DMS153 treated with DMSO at 0.1 percent for 48 hours (cell line): ENCODE measurements around the gene SNX33.

Experiments used
- DNase-seq: peaks from one replicate; lab custom pipeline; 2025; ENCODE audit not compliant: unreplicated experiment; lab: John Stamatoyannopoulos, UW

Gene SNX33

GRCh38 chr15:75640483-75641178 is 7.1 kb upstream of the SNX33 start:
- no peak for DNase-seq

GRCh38 chr15:75641179-75641503 is 6.6 kb upstream of the SNX33 start:
- DNase-seq, result no peak

- no peak for DNase-seq
Measured at GRCh38 chr15:75641603-75642002, 6.1 kb upstream of the SNX33 start.

- DNase-seq, result no peak
Measured at GRCh38 chr15:75644376-75644775, 3.3 kb upstream of the SNX33 start.

GRCh38 chr15:75646112-75646943 is 1.4 kb upstream of the SNX33 start:
- DNase-seq, result no peak

GRCh38 chr15:75646944-75647364 is 758 bp upstream of the SNX33 start:
- DNase-seq, result no peak

- DNase-seq, result no peak
Measured at GRCh38 chr15:75648156-75649000, 666 bp downstream of the SNX33 start.

GRCh38 chr15:75649045-75649761 is 1.5 kb downstream of the SNX33 start:
- DNase-seq, result no peak

- no peak for DNase-seq
Measured at GRCh38 chr15:75649848-75650247, 2.1 kb downstream of the SNX33 start.

GRCh38 chr15:75650908-75651809 is 3.4 kb downstream of the SNX33 start:
- DNase-seq, result no peak

- DNase-seq, result no peak
Measured at GRCh38 chr15:75651810-75652543, 4.3 kb downstream of the SNX33 start.

GRCh38 chr15:75653347-75653913 is 5.7 kb downstream of the SNX33 start:
- DNase-seq, result no peak

GRCh38 chr15:75654201-75654907 is 6.6 kb downstream of the SNX33 start:
- DNase-seq, result no peak

- no peak for DNase-seq
Measured at GRCh38 chr15:75655931-75656330, 8.2 kb downstream of the SNX33 start.

- DNase-seq, result no peak
Measured at GRCh38 chr15:75656331-75656730, 8.6 kb downstream of the SNX33 start.

- no peak for DNase-seq
Measured at GRCh38 chr15:75656813-75657212, 9.1 kb downstream of the SNX33 start.

GRCh38 chr15:75659141-75659771 is 11.5 kb downstream of the SNX33 start:
- DNase-seq, result no peak
